NT2/D1 (cell line): Measurements from ENCODE around the gene HHIPL1.

Experiments used
- SUZ12 ChIP-seq: IDR thresholded peaks from 2 replicates; pipeline ENCODE4 v1.6.1; 2011; ENCODE audit not compliant: insufficient read length, insufficient read depth; ENCODE audit errors: extremely low read depth
- YY1 ChIP-seq: IDR thresholded peaks from 2 replicates; pipeline ENCODE4 v1.6.1; 2011; ENCODE audit not compliant: insufficient read length, insufficient read depth
- ZNF274 ChIP-seq: IDR thresholded peaks from 2 replicates; pipeline ENCODE4 v1.6.1; 2011; ENCODE audit warnings: mild to moderate bottlenecking, low read depth, low read length

- TF ChIP-seq SUZ12, result no peak
- TF ChIP-seq ZNF274, result no peak
- no peak for TF ChIP-seq YY1
Measured at GRCh38 chr14:99666533-99666932, 21.6 kb downstream of the HHIPL1 start.
